ENCODE data around the gene TUBB1.

DNA sequence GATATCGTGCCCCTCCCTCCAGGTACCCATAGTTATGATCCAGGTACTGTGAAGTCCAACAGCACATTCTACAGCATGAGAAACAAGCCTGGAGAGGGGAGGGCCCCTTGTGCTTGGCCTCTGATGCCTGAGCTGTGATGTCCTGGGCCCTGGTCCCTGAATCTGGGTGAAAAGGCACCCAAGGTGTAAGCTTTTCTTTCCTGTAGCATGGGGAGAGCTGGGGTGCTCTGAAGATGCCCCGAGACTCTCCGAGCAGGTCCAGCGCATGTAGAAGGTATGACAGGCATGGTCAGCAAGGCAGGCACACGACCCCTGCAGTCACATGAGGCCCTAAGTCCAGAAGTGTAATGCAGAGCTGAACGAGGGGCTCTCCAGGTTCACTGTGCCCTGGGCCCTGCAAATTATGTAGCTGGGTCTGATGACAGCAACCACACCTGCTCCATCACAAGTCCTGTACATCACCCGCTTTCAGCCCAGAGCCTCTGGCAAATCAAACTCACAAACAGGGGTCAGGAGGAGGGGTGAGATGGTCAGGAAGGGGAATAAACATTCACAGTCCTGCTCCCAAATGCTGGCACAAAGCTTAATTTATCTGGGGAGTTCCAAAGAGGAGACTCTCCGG lies 10.4 kb upstream of the TUBB1 start:
- TF ChIP-seq, protein P1, sequence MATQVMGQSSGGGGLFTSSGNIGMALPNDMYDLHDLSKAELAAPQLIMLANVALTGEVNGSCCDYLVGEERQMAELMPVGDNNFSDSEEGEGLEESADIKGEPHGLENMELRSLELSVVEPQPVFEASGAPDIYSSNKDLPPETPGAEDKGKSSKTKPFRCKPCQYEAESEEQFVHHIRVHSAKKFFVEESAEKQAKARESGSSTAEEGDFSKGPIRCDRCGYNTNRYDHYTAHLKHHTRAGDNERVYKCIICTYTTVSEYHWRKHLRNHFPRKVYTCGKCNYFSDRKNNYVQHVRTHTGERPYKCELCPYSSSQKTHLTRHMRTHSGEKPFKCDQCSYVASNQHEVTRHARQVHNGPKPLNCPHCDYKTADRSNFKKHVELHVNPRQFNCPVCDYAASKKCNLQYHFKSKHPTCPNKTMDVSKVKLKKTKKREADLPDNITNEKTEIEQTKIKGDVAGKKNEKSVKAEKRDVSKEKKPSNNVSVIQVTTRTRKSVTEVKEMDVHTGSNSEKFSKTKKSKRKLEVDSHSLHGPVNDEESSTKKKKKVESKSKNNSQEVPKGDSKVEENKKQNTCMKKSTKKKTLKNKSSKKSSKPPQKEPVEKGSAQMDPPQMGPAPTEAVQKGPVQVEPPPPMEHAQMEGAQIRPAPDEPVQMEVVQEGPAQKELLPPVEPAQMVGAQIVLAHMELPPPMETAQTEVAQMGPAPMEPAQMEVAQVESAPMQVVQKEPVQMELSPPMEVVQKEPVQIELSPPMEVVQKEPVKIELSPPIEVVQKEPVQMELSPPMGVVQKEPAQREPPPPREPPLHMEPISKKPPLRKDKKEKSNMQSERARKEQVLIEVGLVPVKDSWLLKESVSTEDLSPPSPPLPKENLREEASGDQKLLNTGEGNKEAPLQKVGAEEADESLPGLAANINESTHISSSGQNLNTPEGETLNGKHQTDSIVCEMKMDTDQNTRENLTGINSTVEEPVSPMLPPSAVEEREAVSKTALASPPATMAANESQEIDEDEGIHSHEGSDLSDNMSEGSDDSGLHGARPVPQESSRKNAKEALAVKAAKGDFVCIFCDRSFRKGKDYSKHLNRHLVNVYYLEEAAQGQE (IDR thresholded peaks at IDR 0.05; ENCODE audit: insufficient replicate concordance, low read depth), result no peak
- TF ChIP-seq, protein P2, sequence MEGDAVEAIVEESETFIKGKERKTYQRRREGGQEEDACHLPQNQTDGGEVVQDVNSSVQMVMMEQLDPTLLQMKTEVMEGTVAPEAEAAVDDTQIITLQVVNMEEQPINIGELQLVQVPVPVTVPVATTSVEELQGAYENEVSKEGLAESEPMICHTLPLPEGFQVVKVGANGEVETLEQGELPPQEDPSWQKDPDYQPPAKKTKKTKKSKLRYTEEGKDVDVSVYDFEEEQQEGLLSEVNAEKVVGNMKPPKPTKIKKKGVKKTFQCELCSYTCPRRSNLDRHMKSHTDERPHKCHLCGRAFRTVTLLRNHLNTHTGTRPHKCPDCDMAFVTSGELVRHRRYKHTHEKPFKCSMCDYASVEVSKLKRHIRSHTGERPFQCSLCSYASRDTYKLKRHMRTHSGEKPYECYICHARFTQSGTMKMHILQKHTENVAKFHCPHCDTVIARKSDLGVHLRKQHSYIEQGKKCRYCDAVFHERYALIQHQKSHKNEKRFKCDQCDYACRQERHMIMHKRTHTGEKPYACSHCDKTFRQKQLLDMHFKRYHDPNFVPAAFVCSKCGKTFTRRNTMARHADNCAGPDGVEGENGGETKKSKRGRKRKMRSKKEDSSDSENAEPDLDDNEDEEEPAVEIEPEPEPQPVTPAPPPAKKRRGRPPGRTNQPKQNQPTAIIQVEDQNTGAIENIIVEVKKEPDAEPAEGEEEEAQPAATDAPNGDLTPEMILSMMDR (IDR thresholded peaks at IDR 0.05; ENCODE audit: insufficient read depth, low read length), result no peak
- TF ChIP-seq POLR2AphosphoS5 (IDR thresholded peaks at IDR 0.05; ENCODE audit: low read depth) (no peak), SPI1 (IDR thresholded peaks at IDR 0.05; ENCODE audit: borderline replicate concordance, low read depth) (no peak), GABPA (IDR thresholded peaks at IDR 0.05; ENCODE audit: low read depth) (no peak)

Data from HL-60 (cell line).